DOHH2 (cell line): Measurements from ENCODE around the gene TNS1.

Experiments
- H3F3A ChIP-seq: fragments of 200-600 bp; sonication (generic), shearing (Covaris generic); 2 replicates; pipeline ENCODE4 v1.6.0; 2016; ENCODE audit warnings: antibody characterized with exemption, mild to moderate bottlenecking; ENCODE audit not compliant: control insufficient read depth, insufficient read depth
- H3K27ac ChIP-seq: fragments of 200-600 bp; sonication (generic); 2 replicates; pipeline ENCODE4 v1.5.1; 2014; ENCODE audit warnings: low read depth, mild to moderate bottlenecking, low read length, moderate library complexity
- H3K27me3 ChIP-seq: fragments of 200-600 bp; sonication (generic); 2 replicates; pipeline ENCODE4 v1.6.1; 2014; ENCODE audit warnings: mild to moderate bottlenecking, low read length, mixed read lengths; ENCODE audit not compliant: control insufficient read depth
- H3K36me3 ChIP-seq: fragments of 200-600 bp; sonication (generic); 2 replicates; pipeline ENCODE4 v1.6.1; 2014; ENCODE audit warnings: mild to moderate bottlenecking, low read length, moderate library complexity, mixed read lengths; ENCODE audit not compliant: control insufficient read depth
- H3K4me1 ChIP-seq: fragments of 200-600 bp; sonication (generic); 2 replicates; pipeline ENCODE4 v1.6.1; 2014; ENCODE audit warnings: mild to moderate bottlenecking, low read length, mixed read lengths; ENCODE audit not compliant: control insufficient read depth
- H3K4me2 ChIP-seq: fragments of 200-600 bp; sonication (generic); 2 replicates; pipeline ENCODE4 v1.6.0; 2014; ENCODE audit warnings: mild to moderate bottlenecking, low read length, moderate library complexity
- H3K4me3 ChIP-seq: fragments of 200-600 bp; sonication (generic); 2 replicates; pipeline ENCODE4 v1.5.1; 2014; ENCODE audit warnings: mild to moderate bottlenecking, low read length, mixed read lengths
- H3K79me2 ChIP-seq: fragments of 200-600 bp; sonication (generic); 2 replicates; pipeline ENCODE4 v1.6.1; 2014; ENCODE audit warnings: mild to moderate bottlenecking, low read length, mixed read lengths; ENCODE audit not compliant: control insufficient read depth
- H3K9me2 ChIP-seq: fragments of 200-600 bp; sonication (generic); replicated peaks from 2 replicates; pipeline ENCODE4 v1.6.1; 2014; ENCODE audit warnings: mild to moderate bottlenecking, low read length, mixed read lengths; ENCODE audit not compliant: control insufficient read depth
- H3K9me3 ChIP-seq: fragments of 200-600 bp; sonication (generic); 2 replicates; pipeline ENCODE4 v1.6.1; 2014; ENCODE audit warnings: antibody characterized with exemption, low read length, mixed read lengths; ENCODE audit not compliant: control insufficient read depth, insufficient read depth
- H4K20me1 ChIP-seq: fragments of 200-600 bp; sonication (generic); 2 replicates; pipeline ENCODE4 v1.6.0; 2014; ENCODE audit warnings: low read depth, mild to moderate bottlenecking, antibody characterized with exemption, low read length, moderate library complexity; ENCODE audit not compliant: control insufficient read depth, insufficient read depth
- CTCF ChIP-seq: fragments of 200-600 bp; sonication (generic); IDR thresholded peaks from one replicate; pipeline ENCODE4 v1.5.1; 2014; ENCODE audit warnings: antibody characterized with exemption, mild to moderate bottlenecking, low read depth, low read length; ENCODE audit not compliant: poor library complexity, severe bottlenecking
- EZH2phosphoT487 ChIP-seq: fragments of 200-600 bp; sonication (generic); IDR thresholded peaks from 2 replicates; pipeline ENCODE4 v1.6.1; 2017; ENCODE audit warnings: borderline replicate concordance, mild to moderate bottlenecking, antibody characterized with exemption, low read length, moderate library complexity, mixed read lengths

The TNS1 gene

GRCh38 chr2:217980036-217980435 lies 22.8 kb downstream of the TNS1 start:
- Histone ChIP-seq H3F3A (no peaks in the 10 kb centered on the region), H3K4me3 (no peak overlapping the region), H3K27ac (no peak overlapping the region), H3K9me2 (no peaks in the 10 kb centered on the region), H4K20me1 (no peaks in the 10 kb centered on the region), H3K4me1 (no peaks in the 10 kb centered on the region), H3K79me2 (no peaks in the 10 kb centered on the region), H3K4me2 (no peak overlapping the region), H3K27me3 (no peaks in the 10 kb centered on the region), H3K9me3 (no peaks in the 10 kb centered on the region), H3K36me3 (no peaks in the 10 kb centered on the region)
- TF ChIP-seq CTCF = no peak
- TF ChIP-seq EZH2phosphoT487 = no peak

GRCh38 chr2:217979151-217979811 lies 23.5 kb downstream of the TNS1 start:
- H3K27me3 ChIP-seq = no peaks in the 10 kb centered on the region
- no peak overlapping the region for H3K4me3 ChIP-seq
- H3K9me2 ChIP-seq = no peaks in the 10 kb centered on the region
- no peaks in the 10 kb centered on the region for H3K79me2 ChIP-seq
- no peak for TF ChIP-seq CTCF
- TF ChIP-seq EZH2phosphoT487 = no peak
- H3K4me2 ChIP-seq = no peak overlapping the region
- no peaks in the 10 kb centered on the region for H4K20me1 ChIP-seq
- H3F3A ChIP-seq = no peaks in the 10 kb centered on the region
- H3K36me3 ChIP-seq = no peaks in the 10 kb centered on the region
- H3K27ac ChIP-seq = no peak overlapping the region
- H3K9me3 ChIP-seq = no peaks in the 10 kb centered on the region
- H3K4me1 ChIP-seq = no peaks in the 10 kb centered on the region

- Histone ChIP-seq H3K9me3 (no peaks in the 10 kb centered on the region), H4K20me1 (no peaks in the 10 kb centered on the region), H3K79me2 (no peaks in the 10 kb centered on the region), H3K9me2 (no peaks in the 10 kb centered on the region), H3K36me3 (no peaks in the 10 kb centered on the region), H3K27me3 (peaks cover under 1% of the 10 kb centered on the region; the same call in 1 of the 2 replicates), H3K4me1 (no peaks in the 10 kb centered on the region), H3K27ac (no peak overlapping the region), H3F3A (no peaks in the 10 kb centered on the region), H3K4me2 (no peak overlapping the region), H3K4me3 (no peak overlapping the region)
- TF ChIP-seq EZH2phosphoT487 (no peak), CTCF (no peak)
These were observed 24.2 kb downstream of the TNS1 start for GRCh38 chr2:217978536-217979150.
